ENCODE measurements around the gene CCL5.

CCL5 gene

GRCh38 chr17:35846055-35846809 is 33.9 kb downstream of the CCL5 start:
- TF ChIP-seq, protein P1, sequence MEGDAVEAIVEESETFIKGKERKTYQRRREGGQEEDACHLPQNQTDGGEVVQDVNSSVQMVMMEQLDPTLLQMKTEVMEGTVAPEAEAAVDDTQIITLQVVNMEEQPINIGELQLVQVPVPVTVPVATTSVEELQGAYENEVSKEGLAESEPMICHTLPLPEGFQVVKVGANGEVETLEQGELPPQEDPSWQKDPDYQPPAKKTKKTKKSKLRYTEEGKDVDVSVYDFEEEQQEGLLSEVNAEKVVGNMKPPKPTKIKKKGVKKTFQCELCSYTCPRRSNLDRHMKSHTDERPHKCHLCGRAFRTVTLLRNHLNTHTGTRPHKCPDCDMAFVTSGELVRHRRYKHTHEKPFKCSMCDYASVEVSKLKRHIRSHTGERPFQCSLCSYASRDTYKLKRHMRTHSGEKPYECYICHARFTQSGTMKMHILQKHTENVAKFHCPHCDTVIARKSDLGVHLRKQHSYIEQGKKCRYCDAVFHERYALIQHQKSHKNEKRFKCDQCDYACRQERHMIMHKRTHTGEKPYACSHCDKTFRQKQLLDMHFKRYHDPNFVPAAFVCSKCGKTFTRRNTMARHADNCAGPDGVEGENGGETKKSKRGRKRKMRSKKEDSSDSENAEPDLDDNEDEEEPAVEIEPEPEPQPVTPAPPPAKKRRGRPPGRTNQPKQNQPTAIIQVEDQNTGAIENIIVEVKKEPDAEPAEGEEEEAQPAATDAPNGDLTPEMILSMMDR (IDR thresholded peaks at IDR 0.05; ENCODE audit: control extremely low read depth, extremely low read depth, low read depth, missing control alignments) = no peak

DNA sequence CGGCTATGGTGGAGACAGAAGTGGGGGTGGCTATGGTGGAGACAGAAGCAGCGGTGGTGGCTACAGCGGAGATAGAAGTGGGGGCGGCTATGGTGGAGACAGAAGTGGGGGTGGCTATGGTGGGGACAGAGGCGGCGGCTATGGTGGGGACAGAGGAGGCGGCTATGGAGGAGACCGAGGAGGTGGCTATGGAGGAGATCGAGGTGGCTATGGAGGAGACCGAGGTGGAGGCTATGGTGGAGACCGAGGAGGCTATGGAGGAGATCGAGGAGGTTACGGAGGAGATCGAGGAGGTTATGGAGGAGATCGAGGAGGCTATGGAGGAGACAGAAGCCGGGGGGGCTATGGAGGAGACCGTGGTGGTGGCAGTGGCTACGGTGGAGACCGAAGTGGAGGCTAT is 35.6 kb downstream of the CCL5 start:
- DNase-seq (ENCODE audit: extremely low spot score) = no peak
- CTCF ChIA-PET = no interaction called here
- TF ChIP-seq, protein P1 (IDR thresholded peaks at IDR 0.05; ENCODE audit: control extremely low read depth, extremely low read depth, low read depth, missing control alignments) = no peak
- POLR2A ChIA-PET = no interaction called here

More at GRCh38 chr17:35846055-35846809, 33.9 kb downstream of the CCL5 start:
- DNase-seq (ENCODE audit: extremely low spot score) = no peak
- ChIA-PET CTCF (interaction anchor here (0.9 to 2.0 kb wide), 6 partner anchors 8 to 82 kb away, joined by 3 to 8 read pairs (median 4); no protein-coding TSS in a partner anchor), POLR2A (interaction anchor here (0.6 to 1.2 kb wide), 2 partner anchors 12 to 37 kb away, joined by 3 read pairs; partner anchors contain the start of gene TAF15)

- DNase-seq (ENCODE audit: extremely low spot score) = no peak
- TF ChIP-seq, protein P1 (IDR thresholded peaks at IDR 0.05; ENCODE audit: control extremely low read depth, extremely low read depth, low read depth, missing control alignments) = no peak
- ChIA-PET POLR2A (no interaction called here), CTCF (no interaction called here)
Observed at GRCh38 chr17:35843698-35844097, 36.5 kb downstream of the CCL5 start.

DNA sequence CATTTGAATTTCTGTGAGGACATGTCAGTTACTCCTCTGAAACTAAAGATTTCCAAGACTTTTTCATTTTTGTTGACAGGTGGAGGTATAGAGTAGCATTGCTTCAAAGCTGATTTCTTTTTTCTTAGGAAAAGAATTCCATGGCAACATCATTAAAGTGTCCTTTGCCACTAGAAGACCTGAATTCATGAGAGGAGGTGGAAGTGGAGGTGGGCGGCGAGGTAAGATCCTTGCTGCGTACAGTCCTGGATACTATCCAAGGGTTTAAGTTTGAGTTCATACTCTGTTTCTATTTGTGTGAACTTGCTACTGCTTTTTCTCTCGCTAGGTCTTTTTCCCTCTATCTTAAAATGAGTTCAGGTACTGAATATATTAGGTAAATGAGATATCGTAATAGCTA is 37.9 kb downstream of the CCL5 start:
- TF ChIP-seq, protein P1 (IDR thresholded peaks at IDR 0.05; ENCODE audit: control extremely low read depth, extremely low read depth, low read depth, missing control alignments) = no peak
- CTCF ChIA-PET = interaction anchor here (0.6 to 2.9 kb wide), 6 partner anchors 7 to 147 kb away, joined by 3 to 15 read pairs (median 3); partner anchors contain the start of gene TAF15
- no peak for DNase-seq (ENCODE audit: extremely low spot score)
- POLR2A ChIA-PET = no interaction called here

GRCh38 chr17:35841505-35841904 is 38.7 kb downstream of the CCL5 start:
- POLR2A ChIA-PET = interaction anchor here (0.6 kb wide), 1 partner anchor 574 kb away, joined by 3 read pairs; no protein-coding TSS in a partner anchor
- CTCF ChIA-PET = interaction anchor here (0.8 to 2.9 kb wide), 5 partner anchors 8 to 642 kb away, joined by 3 to 15 read pairs (median 3); partner anchors contain the start of gene TAF15
- TF ChIP-seq, protein P1 (IDR thresholded peaks at IDR 0.05; ENCODE audit: control extremely low read depth, extremely low read depth, low read depth, missing control alignments) = no peak
- DNase-seq (ENCODE audit: extremely low spot score) = no peak

DNA sequence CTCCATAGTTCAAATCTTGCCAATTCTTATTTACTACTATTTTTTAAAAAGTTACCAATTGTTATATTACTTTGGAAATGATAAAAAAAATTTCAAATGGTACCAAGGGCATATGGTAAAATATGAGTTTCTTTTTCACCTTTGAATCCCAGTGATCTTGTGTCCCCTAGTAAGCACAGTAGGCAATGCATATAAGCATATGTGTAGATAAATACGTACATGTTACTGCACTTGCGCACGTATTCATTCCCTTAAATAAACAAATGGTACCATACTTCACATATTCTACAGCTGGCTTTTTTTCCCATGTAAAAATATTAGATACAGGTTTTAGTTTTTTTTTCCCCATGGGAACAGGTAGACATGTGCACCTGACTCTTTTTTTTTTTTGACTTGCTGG is 39.1 kb downstream of the CCL5 start:
- TF ChIP-seq, protein P1 (IDR thresholded peaks at IDR 0.05; ENCODE audit: control extremely low read depth, extremely low read depth, low read depth, missing control alignments) = no peak
- DNase-seq (ENCODE audit: extremely low spot score) = no peak
- ChIA-PET POLR2A (interaction anchor here (0.6 kb wide), 1 partner anchor 574 kb away, joined by 3 read pairs; no protein-coding TSS in a partner anchor), CTCF (interaction anchor here (0.8 to 2.9 kb wide), 5 partner anchors 8 to 642 kb away, joined by 3 to 15 read pairs (median 3); partner anchors contain the start of gene TAF15)

All from GM10248 (cell line).